Ectodermal cell (in vitro differentiated cells): ENCODE results near the gene STAG1.
"Not testable (repeated sequence)": the region's sequence is repeated elsewhere in the genome, so short reads cannot be mapped to it uniquely, and the experiment has no call there.

ENCODE experiments used
- H3K27ac ChIP-seq: 2 replicates; pipeline ENCODE4 v1.7.0; 2013; ENCODE audit warnings: mild to moderate bottlenecking, low read depth, low read length; ENCODE audit not compliant: insufficient read depth, poor library complexity, severe bottlenecking
- H3K27me3 ChIP-seq: 2 replicates; pipeline ENCODE4 v1.7.0; 2013; ENCODE audit warnings: mild to moderate bottlenecking, low read length; ENCODE audit not compliant: insufficient read depth, control insufficient read depth, poor library complexity, severe bottlenecking
- H3K36me3 ChIP-seq: one replicate; pipeline ENCODE4 v1.7.0; 2013; ENCODE audit warnings: low read length; ENCODE audit not compliant: control insufficient read depth, insufficient read depth
- H3K4me1 ChIP-seq: one replicate; pipeline ENCODE4 v1.7.0; 2013; ENCODE audit warnings: low read length; ENCODE audit not compliant: control insufficient read depth, insufficient read depth
- H3K4me3 ChIP-seq: 2 replicates; pipeline ENCODE4 v1.7.0; 2013; ENCODE audit warnings: low read depth, low read length, control low read depth; ENCODE audit not compliant: insufficient read depth
- H3K9me3 ChIP-seq: 2 replicates; pipeline ENCODE4 v1.7.0; 2013; ENCODE audit warnings: mild to moderate bottlenecking, low read length, moderate library complexity; ENCODE audit not compliant: control insufficient read depth
- WGBS, 2 experiments: methylation state at CpG; one replicate each; pipeline ENCODE4 v1.1.7; 2013; ENCODE audit warnings: missing lambda C conversion rate in 2 of 2; 5-methylcytosine and 5-hydroxymethylcytosine counted together

The STAG1 gene

DNA sequence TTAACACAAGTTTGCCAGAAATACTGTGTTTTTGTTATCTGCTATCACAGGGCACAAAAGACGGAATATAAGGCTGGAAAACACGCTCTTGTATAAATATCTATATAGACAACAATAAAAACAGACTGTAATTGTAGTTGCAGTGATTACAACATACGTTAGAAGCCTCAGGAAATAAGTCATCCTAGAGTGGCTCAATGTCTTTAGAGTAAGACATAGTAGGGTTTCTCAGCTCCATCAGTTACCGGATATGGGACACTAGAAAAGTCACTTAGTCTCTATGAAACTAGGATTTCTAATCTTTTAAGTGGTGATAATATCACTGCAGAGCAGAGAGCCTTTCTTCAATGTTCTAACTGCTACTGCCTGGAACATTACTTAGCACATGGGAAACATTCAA, 208.8 kb downstream of the STAG1 start:
- no peak overlapping the region for H3K4me3 ChIP-seq
- no peaks in the 10 kb centered on the region for H3K9me3 ChIP-seq
- H3K36me3 ChIP-seq: no peaks in the 10 kb centered on the region
- 77 to 96% methylated on average over 2 to 4 of the region's 4 CpGs for WGBS, 2 experiments
- no peak overlapping the region for H3K27ac ChIP-seq
- no peaks in the 10 kb centered on the region for H3K27me3 ChIP-seq
- H3K4me1 ChIP-seq: no peaks in the 10 kb centered on the region

DNA sequence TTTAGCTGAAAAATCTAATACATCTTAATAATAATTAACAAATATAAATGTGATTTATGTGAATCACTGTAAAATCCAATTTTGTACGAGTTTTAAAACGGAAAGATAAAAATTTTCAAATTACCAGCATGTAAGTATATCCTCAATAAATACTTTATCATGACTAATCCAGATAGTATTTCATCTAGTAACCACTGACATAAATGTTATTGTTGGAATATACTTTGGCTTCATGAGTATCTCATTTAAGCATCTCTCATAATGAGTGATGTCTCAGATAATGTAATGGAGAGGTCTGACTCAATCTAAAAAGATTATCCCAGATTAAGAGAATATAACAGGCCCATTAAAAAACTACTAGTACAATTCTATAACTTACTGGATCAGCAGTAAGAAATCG, 216.3 kb downstream of the STAG1 start:
- WGBS, 2 experiments: 100% methylated on average over 1 to 3 of the region's 3 CpGs
- H3K4me3 ChIP-seq: no peak overlapping the region
- H3K4me1 ChIP-seq: no peaks in the 10 kb centered on the region

DNA sequence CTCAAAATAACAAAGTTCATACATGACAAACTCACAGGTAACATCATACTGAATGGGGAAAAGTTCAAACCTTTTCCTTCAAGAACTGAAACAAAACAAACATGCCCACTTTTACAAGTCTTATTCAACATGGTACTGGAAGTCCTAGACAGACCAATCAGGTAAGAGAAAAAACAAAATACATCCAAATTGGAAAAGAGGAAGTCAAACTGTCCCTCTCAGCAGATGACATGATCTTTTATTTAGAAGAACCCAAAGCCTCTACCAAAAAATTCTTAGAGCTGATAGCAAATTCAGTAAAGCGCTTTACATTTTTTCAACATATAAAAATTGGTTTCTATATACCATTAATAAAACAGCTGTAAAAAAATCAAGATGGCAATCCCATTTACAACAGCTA, 219.4 kb downstream of the STAG1 start:
- WGBS, 2 experiments: 100% methylated on average over 1 of the region's 1 CpG; no CpG with 5 or more reads in 1 of the 2 experiments
- Histone ChIP-seq H3K9me3 (no peaks in the 10 kb centered on the region), H3K4me1 (no peaks in the 10 kb centered on the region), H3K27ac (no peak overlapping the region), H3K27me3 (no peaks in the 10 kb centered on the region), H3K36me3 (no peaks in the 10 kb centered on the region), H3K4me3 (no peak overlapping the region)

More for the DNA sequence above, 216.3 kb downstream of the STAG1 start:
- Histone ChIP-seq H3K9me3 (no peaks in the 10 kb centered on the region), H3K27me3 (no peaks in the 10 kb centered on the region), H3K36me3 (no peaks in the 10 kb centered on the region), H3K27ac (no peak overlapping the region)

DNA sequence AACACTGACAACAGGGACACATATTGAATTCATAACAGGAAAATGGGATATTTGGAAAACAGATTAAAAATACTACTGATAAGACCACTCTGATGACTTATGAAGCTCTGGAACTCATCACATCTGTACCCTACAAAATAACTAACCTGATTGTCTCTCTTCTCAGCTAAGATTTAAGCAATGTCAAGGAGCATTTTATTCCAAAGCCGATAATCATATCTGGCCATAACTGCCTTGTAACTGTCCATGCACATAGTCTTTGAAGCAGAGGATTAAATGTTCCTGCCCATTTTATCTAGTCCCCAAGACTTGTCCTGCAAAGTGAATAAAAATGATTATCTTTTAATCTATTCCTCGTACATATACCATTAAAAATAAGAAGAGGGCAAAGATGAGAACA, 234.1 kb downstream of the STAG1 start:
- no peaks in the 10 kb centered on the region for H3K27me3 ChIP-seq
- no peaks in the 10 kb centered on the region for H3K36me3 ChIP-seq
- no peak overlapping the region for H3K27ac ChIP-seq
- no peaks in the 10 kb centered on the region for H3K4me1 ChIP-seq
- 88 to 93% methylated on average over 1 of the region's 2 CpGs for WGBS, 2 experiments
- no peak overlapping the region for H3K4me3 ChIP-seq
- no peaks in the 10 kb centered on the region for H3K9me3 ChIP-seq

DNA sequence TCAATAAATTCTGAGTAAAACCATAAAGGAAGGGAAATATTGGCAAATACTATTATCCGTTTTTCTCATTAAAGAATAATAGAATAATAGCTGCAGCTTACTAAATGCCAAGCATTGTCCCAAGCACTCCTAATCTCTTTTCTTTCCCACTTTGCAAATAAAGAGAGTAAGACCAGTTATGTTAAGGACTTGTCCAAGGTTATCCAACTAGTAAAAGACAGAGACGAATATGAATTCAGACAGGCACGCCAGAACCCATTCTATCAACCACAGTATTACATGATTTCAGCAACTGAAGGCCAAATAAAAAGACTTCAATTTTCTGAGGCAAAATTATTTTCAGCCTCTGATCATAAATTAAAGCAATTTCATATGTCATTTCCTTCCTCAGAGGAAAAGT, 235.5 kb downstream of the STAG1 start:
- H3K9me3 ChIP-seq: no peaks in the 10 kb centered on the region
- 78 to 82% methylated on average over 2 of the region's 3 CpGs for WGBS, 2 experiments

DNA sequence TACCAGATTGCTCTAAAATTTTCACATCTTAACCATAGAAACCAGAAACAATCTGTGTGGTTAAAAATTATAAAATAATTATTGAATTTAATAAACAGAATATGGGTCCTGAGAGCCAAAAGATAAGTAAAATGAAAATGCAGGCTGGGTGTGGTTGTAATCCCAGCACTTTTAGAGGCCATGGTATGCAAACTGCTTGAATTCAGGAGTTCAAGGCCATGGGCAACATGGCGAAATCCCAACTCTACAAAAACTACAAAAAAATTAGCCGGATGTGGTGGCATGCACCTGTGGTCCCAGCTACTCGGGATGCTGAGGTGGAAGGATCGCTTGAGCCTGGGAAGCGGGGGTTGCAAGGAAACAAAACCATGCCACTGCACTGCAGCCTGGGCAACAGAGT, 236.1 kb downstream of the STAG1 start:
- 89 to 94% methylated on average over 5 of the region's 5 CpGs for WGBS, 2 experiments

More for the DNA sequence above, 235.5 kb downstream of the STAG1 start:
- no peaks in the 10 kb centered on the region for H3K27me3 ChIP-seq
- no peak overlapping the region for H3K27ac ChIP-seq
- no peaks in the 10 kb centered on the region for H3K4me1 ChIP-seq
- no peak overlapping the region for H3K4me3 ChIP-seq
- no peaks in the 10 kb centered on the region for H3K36me3 ChIP-seq

DNA sequence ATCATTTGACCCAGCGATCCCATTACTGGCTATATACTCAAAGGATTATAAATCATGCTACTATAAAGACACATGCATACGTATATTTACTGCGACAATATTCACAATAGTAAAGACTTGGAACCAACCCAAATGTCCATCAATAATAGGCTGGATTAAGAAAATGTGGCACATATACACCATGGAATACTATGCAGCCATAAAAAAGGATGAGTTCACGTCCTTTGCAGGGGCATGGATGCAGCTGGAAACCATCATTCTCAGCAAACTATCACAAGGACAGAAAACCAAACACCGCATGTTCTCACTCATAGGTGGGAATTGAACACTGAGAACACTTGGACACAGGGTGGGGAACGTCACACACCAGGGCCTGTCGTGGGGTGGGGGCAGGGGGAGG, 237.6 kb downstream of the STAG1 start:
- H3K27me3 ChIP-seq, H3K4me3 ChIP-seq, H3K36me3 ChIP-seq, H3K27ac ChIP-seq, H3K9me3 ChIP-seq, H3K4me1 ChIP-seq: not testable (repeated sequence)
- WGBS, 2 experiments: 95 to 96% methylated on average over 7 of the region's 7 CpGs

More for the DNA sequence above, 236.1 kb downstream of the STAG1 start:
- Histone ChIP-seq H3K36me3 (no peaks in the 10 kb centered on the region), H3K27ac (no peak overlapping the region), H3K27me3 (no peaks in the 10 kb centered on the region), H3K9me3 (no peaks in the 10 kb centered on the region), H3K4me1 (no peaks in the 10 kb centered on the region), H3K4me3 (no peak overlapping the region)

DNA sequence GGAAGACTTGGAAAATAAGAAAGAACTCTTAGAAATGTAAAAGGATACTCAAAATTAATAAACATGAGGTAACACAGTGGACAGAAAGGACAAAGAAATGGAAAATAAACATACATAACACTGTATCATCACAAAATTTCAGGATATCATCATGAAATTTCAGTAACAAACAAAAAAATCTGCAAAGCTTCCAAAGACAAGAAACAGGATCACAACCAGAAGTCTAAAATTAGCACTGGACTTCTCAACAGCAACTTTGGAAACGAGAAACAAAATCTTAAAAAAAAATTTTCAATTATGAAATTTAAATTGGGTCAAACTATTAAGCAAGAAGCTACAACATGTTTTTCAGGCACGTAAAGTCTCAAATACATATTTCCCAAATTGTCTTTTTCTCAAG, 238.8 kb downstream of the STAG1 start:
- Histone ChIP-seq H3K4me1 (no peaks in the 10 kb centered on the region), H3K27ac (no peak overlapping the region), H3K9me3 (no peaks in the 10 kb centered on the region), H3K36me3 (no peaks in the 10 kb centered on the region), H3K27me3 (no peaks in the 10 kb centered on the region), H3K4me3 (no peak overlapping the region)
- 80 to 93% methylated on average over 1 to 2 of the region's 2 CpGs for WGBS, 2 experiments

DNA sequence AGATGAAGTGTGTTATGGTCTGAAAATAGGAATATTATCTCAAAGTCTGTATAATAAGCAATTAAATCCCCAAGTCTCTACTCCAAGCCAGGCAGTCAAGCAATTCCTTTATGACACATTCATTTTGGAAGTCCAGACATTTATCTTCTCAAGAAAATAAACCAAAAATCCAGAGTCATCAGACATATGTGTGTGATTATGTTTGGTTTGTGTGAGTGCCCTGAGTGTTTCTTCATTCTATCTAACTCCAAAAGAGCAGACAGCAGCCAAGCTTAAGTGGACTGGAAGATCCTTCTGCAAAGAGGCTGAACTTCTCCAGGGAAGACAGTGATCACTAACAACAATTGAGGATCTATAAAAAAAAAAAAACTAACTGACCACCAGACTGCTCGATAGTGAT, 239.8 kb downstream of the STAG1 start:
- Histone ChIP-seq H3K4me3 (no peak overlapping the region), H3K36me3 (no peaks in the 10 kb centered on the region), H3K9me3 (no peaks in the 10 kb centered on the region), H3K27me3 (no peaks in the 10 kb centered on the region), H3K27ac (no peak overlapping the region), H3K4me1 (no peaks in the 10 kb centered on the region)
- WGBS, 2 experiments: 81 to 100% methylated on average over 1 of the region's 1 CpG

DNA sequence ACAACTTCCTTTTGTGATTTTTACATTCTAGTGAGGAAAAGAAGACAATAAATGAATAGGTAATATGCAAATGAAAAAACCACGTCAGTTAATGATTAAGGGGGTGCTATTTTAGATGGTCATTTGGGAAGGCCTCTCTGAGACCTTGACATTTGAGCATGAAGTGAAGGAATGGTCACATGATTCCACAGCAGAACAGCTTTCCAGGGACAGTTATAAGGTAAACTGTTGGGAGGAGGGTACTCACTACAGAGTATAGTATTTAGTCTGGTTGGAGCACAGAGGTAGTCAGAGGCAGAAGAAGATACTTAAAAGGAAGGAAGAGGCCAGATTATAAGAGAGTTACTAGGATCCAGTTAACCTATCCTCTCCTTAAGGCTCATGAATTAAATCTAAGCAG, 246.5 kb downstream of the STAG1 start:
- 85 to 89% methylated on average over 1 of the region's 1 CpG for WGBS, 2 experiments
- Histone ChIP-seq H3K4me3 (no peak overlapping the region), H3K27me3 (no peaks in the 10 kb centered on the region), H3K27ac (no peak overlapping the region), H3K36me3 (no peaks in the 10 kb centered on the region), H3K9me3 (no peaks in the 10 kb centered on the region), H3K4me1 (no peaks in the 10 kb centered on the region)

DNA sequence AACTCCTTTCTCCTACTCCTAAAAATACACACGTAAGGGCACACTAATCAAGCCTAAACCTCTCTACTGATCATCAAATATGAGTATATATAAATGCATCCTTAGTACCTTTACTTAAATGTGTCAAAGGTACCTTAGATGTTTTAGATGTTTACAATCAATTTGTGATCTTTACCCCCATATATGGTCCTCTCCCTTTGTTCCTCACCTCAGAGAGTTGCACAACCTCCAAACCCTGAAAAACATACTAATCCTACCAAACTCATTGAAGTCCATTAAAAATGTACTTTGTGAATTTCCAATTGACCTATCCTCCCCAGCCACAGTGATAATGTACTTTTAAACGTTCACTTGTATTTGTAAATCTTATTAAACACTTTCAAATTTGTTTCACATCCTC, 249.1 kb downstream of the STAG1 start:
- WGBS, 2 experiments: 90% methylated on average over 1 to 2 of the region's 2 CpGs
- Histone ChIP-seq H3K27ac (no peak overlapping the region), H3K36me3 (no peaks in the 10 kb centered on the region), H3K4me3 (no peak overlapping the region), H3K4me1 (no peaks in the 10 kb centered on the region), H3K9me3 (no peaks in the 10 kb centered on the region), H3K27me3 (no peaks in the 10 kb centered on the region)
